NCI-H2081 (cell line): ENCODE results near the gene LRIT2.

ENCODE experiments used
- DNase-seq, 2 experiments: peaks; one replicate each; lab custom pipeline; 2025; lab: John Stamatoyannopoulos, UW

The LRIT2 gene

GRCh38 chr10:84241185-84241790, 15.9 kb upstream of the LRIT2 start, which contains the start of gene LRIT1:
LRIT1 (minus strand) TSS chr10:84241546; CDS start chr10:84241439, 107 bp downstream.
- no peak for DNase-seq

GRCh38 chr10:84238909-84239308, 13.6 kb upstream of the LRIT2 start:
- no peak for DNase-seq

- DNase-seq: no peak
Observed at GRCh38 chr10:84237199-84238051, 12.1 kb upstream of the LRIT2 start.

- no peak for DNase-seq
Observed at GRCh38 chr10:84236807-84237198, 11.5 kb upstream of the LRIT2 start.

- DNase-seq: no peak
Observed at GRCh38 chr10:84235096-84235495, 9.8 kb upstream of the LRIT2 start.

- no peak for DNase-seq
Observed at GRCh38 chr10:84234479-84234878, 9.1 kb upstream of the LRIT2 start.

GRCh38 chr10:84233940-84234339, 8.6 kb upstream of the LRIT2 start:
- no peak for DNase-seq

GRCh38 chr10:84232376-84232775, 7.0 kb upstream of the LRIT2 start:
- no peak for DNase-seq

GRCh38 chr10:84230359-84230758, 5.0 kb upstream of the LRIT2 start:
- no peak for DNase-seq

GRCh38 chr10:84227810-84228209, 2.5 kb upstream of the LRIT2 start:
- DNase-seq: no peak

GRCh38 chr10:84226616-84227015, 1.3 kb upstream of the LRIT2 start:
- no peak for DNase-seq

GRCh38 chr10:84224411-84225028, 824 bp downstream of the LRIT2 start:
- no peak for DNase-seq

GRCh38 chr10:84221916-84222315, 3.4 kb downstream of the LRIT2 start:
- DNase-seq: no peak

GRCh38 chr10:84217746-84218145, 7.6 kb downstream of the LRIT2 start:
- no peak for DNase-seq

- DNase-seq: no peak
Observed at GRCh38 chr10:84216834-84217233, 8.5 kb downstream of the LRIT2 start.

- no peak for DNase-seq
Observed at GRCh38 chr10:84214612-84215235, 10.6 kb downstream of the LRIT2 start.

GRCh38 chr10:84214046-84214572, 11.2 kb downstream of the LRIT2 start:
- no peak for DNase-seq

GRCh38 chr10:84213076-84213475, 12.3 kb downstream of the LRIT2 start:
- no peak for DNase-seq

GRCh38 chr10:84212014-84212413, 13.3 kb downstream of the LRIT2 start:
- DNase-seq: no peak

- no peak for DNase-seq
Observed at GRCh38 chr10:84211566-84211965, 13.8 kb downstream of the LRIT2 start.

GRCh38 chr10:84208023-84208422, 17.3 kb downstream of the LRIT2 start:
- DNase-seq: no peak

GRCh38 chr10:84205853-84206525, 19.4 kb downstream of the LRIT2 start:
- no peak for DNase-seq
